ENCODE data around the gene LMOD2.

Gene LMOD2

GRCh38 chr7:123655614-123656013 is at the start of gene LMOD2:
LMOD2 (plus strand) TSS chr7:123655866; CDS start chr7:123655964, 98 bp downstream.
- no peaks in the 10 kb centered on the region for H3K9me3 ChIP-seq (ENCODE audit: control insufficient read depth, insufficient read depth, low read depth, low read length)
- H3K4me3 ChIP-seq (ENCODE audit: low read depth, low read length) = no peak within 1 kb of the TSS
- no peaks in the 10 kb centered on the region for H3K4me1 ChIP-seq (ENCODE audit: control insufficient read depth, insufficient read depth, low read length)
- no peak within 1 kb of the TSS for H3K27ac ChIP-seq (ENCODE audit: extremely low read depth, low read depth, low read length)
- CTCF ChIA-PET = interaction anchor here (0.6 to 0.7 kb wide), 2 partner anchors 16 to 83 kb away, joined by 3 read pairs; no protein-coding TSS in a partner anchor
- H3K36me3 ChIP-seq (ENCODE audit: control insufficient read depth in 2 of 2, insufficient read depth in 1 of 2, low read length in 2 of 2) = no peaks in the 10 kb centered on the region
- TF ChIP-seq ZSCAN18 (tag by site-specific recombination; IDR thresholded peaks at IDR 0.05) (no peak), ZNF510 (tag by site-specific recombination; IDR thresholded peaks at IDR 0.05; ENCODE audit: insufficient replicate concordance) (no peak), ZNF211 (tag by site-specific recombination; IDR thresholded peaks at IDR 0.05; ENCODE audit: low read depth) (no peak), ZNF426 (tag by site-specific recombination; IDR thresholded peaks at IDR 0.05) (no peak), ZNF704 (tag by site-specific recombination; IDR thresholded peaks at IDR 0.05) (no peak), ZNF416 (tag by site-specific recombination; IDR thresholded peaks at IDR 0.05) (no peak), ZNF571 (tag by site-specific recombination; IDR thresholded peaks at IDR 0.05) (no peak), ZNF223 (tag by site-specific recombination; IDR thresholded peaks at IDR 0.05) (no peak), ZNF639 (tag by site-specific recombination; IDR thresholded peaks at IDR 0.05) (no peak), ZNF596 (tag by site-specific recombination; IDR thresholded peaks at IDR 0.05) (no peak)
- POLR2A ChIA-PET = interaction anchor here (0.5 kb wide), 1 partner anchor 9 kb away, joined by 4 read pairs; no protein-coding TSS in a partner anchor

- no peak for TF ChIP-seq ZNF324 (tag by site-specific recombination; IDR thresholded peaks at IDR 0.05)
- TF ChIP-seq REST (tag by site-specific recombination; IDR thresholded peaks at IDR 0.05) = no peak
- no peak for TF ChIP-seq BCL11A (tag by site-specific recombination; IDR thresholded peaks at IDR 0.05; ENCODE audit: low read depth)
- TF ChIP-seq ZNF426 (tag by site-specific recombination; IDR thresholded peaks at IDR 0.05) = no peak
- TF ChIP-seq ZNF768 (tag by site-specific recombination; IDR thresholded peaks at IDR 0.05) = no peak
- TF ChIP-seq PRDM1 (tag by site-specific recombination; IDR thresholded peaks at IDR 0.05) = no peak
- no peak for TF ChIP-seq MYNN (tag by site-specific recombination; IDR thresholded peaks at IDR 0.05; ENCODE audit: borderline replicate concordance)
- TF ChIP-seq ZNF292 (tag by site-specific recombination; IDR thresholded peaks at IDR 0.05; ENCODE audit: borderline replicate concordance, low read depth) = no peak
- TF ChIP-seq ZNF521 (tag by site-specific recombination; IDR thresholded peaks at IDR 0.05) = no peak
- TF ChIP-seq MEIS1 (CRISPR knock-in tag; IDR thresholded peaks at IDR 0.05; ENCODE audit: borderline replicate concordance) = no peak
- TF ChIP-seq ZNF184 (tag by site-specific recombination; IDR thresholded peaks at IDR 0.05) = no peak
- TF ChIP-seq ZNF157 (tag by site-specific recombination; IDR thresholded peaks at IDR 0.05) = no peak
- no peak for TF ChIP-seq SP2 (tag by site-specific recombination; IDR thresholded peaks at IDR 0.05)
- TF ChIP-seq ZNF707 (tag by site-specific recombination; IDR thresholded peaks at IDR 0.05) = no peak
- POLR2A ChIA-PET = interaction anchor here (0.5 kb wide), 1 partner anchor 67 kb away, joined by 3 read pairs; no protein-coding TSS in a partner anchor
- H3K4me1 ChIP-seq (ENCODE audit: control insufficient read depth, insufficient read depth, low read length) = no peaks in the 10 kb centered on the region
- H3K27ac ChIP-seq (ENCODE audit: extremely low read depth, low read depth, low read length) = no peak overlapping the region
- H3K9me3 ChIP-seq (ENCODE audit: control insufficient read depth, insufficient read depth, low read depth, low read length) = no peaks in the 10 kb centered on the region
- CTCF ChIA-PET = interaction anchor here (0.6 to 0.9 kb wide), 3 partner anchors 21 to 500 kb away, joined by 3 to 4 read pairs (median 3); no protein-coding TSS in a partner anchor
- no peaks in the 10 kb centered on the region for H3K36me3 ChIP-seq (ENCODE audit: control insufficient read depth in 2 of 2, insufficient read depth in 1 of 2, low read length in 2 of 2)
- no peak overlapping the region for H3K4me3 ChIP-seq (ENCODE audit: low read depth, low read length)
These were observed 48.2 kb upstream of the LMOD2 start for GRCh38 chr7:123607423-123607975.

Measured in HEK293 (cell line).